Heart right ventricle (tissue), 16 donors: Measurements from ENCODE around the gene WNK3. TPM values are rescaled to one million over a fixed set of nuclear protein-coding genes. Genes with fewer than 3 reads are reported as not detected.

Source experiments
- ATAC-seq, 8 donors: fragments of 200-7000 bp; cut with Tn5 transposase; one replicate each; pipeline ENCODE4 v1.9.1; 2020; ENCODE audit warnings: mild to moderate bottlenecking in 8 of 8, moderate library complexity in 8 of 8, moderate number of reproducible peaks in 1 of 8
- DNase-seq, 2 donors: peaks; one replicate each; pipeline ENCODE4 v3.0.0-alpha.2; 2020
- H3K27ac ChIP-seq, 10 donors: fragments of 200-600 bp; sonication (generic) in 2 of 10; one replicate each; pipeline versions ENCODE4 v1.5.0 to v1.8.0; 2020 to 2022; ENCODE audit warnings: mild to moderate bottlenecking in 3 of 10
- H3K27me3 ChIP-seq, 7 donors: fragments of 200-600 bp; one replicate each; pipeline ENCODE4 v1.8.0; 2021 to 2022; ENCODE audit warnings: mild to moderate bottlenecking in 2 of 7
- H3K36me3 ChIP-seq, 9 donors: fragments of 200-600 bp; sonication (generic) in 1 of 9; one replicate each; pipeline versions ENCODE4 v1.5.0 to v1.8.0; 2020 to 2022; ENCODE audit warnings: mild to moderate bottlenecking in 2 of 9
- H3K4me1 ChIP-seq, 9 donors: fragments of 200-600 bp; sonication (generic) in 1 of 9; one replicate each; pipeline versions ENCODE4 v1.5.0 to v1.8.0; 2020 to 2022; ENCODE audit warnings: mild to moderate bottlenecking in 4 of 9
- H3K4me3 ChIP-seq, 10 donors: fragments of 200-600 bp; sonication (generic) in 2 of 10; one replicate each; pipeline versions ENCODE4 v1.5.0 to v1.8.0; 2020 to 2022; ENCODE audit warnings: mild to moderate bottlenecking in 7 of 10, moderate library complexity in 2 of 10
- H3K9me3 ChIP-seq, 11 donors: fragments of 200-600 bp in 10 of 11; sonication (generic) in 2 of 11; one replicate each; pipeline versions ENCODE4 v1.5.0 to v1.8.0; 2013 to 2022; ENCODE audit warnings: mild to moderate bottlenecking in 2 of 11, control low read depth in 1 of 11, moderate library complexity in 1 of 11
- CTCF ChIP-seq, 9 donors: fragments of 200-600 bp; sonication (generic) in 2 of 9; IDR thresholded peaks; one replicate each; pipeline versions ENCODE4 v1.5.0 to v1.8.0; 2021 to 2022; ENCODE audit warnings: antibody characterized with exemption in 9 of 9, mild to moderate bottlenecking in 5 of 9, moderate library complexity in 1 of 9
- WGBS, 2 donors: extraction: QIAGEN DNeasy Blood & Tissue Kit; methylation state at CpG; one replicate each; pipeline ENCODE4 v1.1.7; 2013; ENCODE audit warnings: inconsistent platforms in 1 of 2; 5-methylcytosine and 5-hydroxymethylcytosine counted together
- intact Hi-C, 10 donors: fragments of 100-400 bp; cut with DNase I; formaldehyde crosslinking; loops; one replicate each; pipeline versions ENCODE4 v1.11.1 to v1.14.2; 2022
- polyA plus RNA-seq, 2 donors: library from polyadenylated mRNA; stranded (reverse); fragments of 200-250 nt; gene quantifications; one replicate each; pipeline ENCODE4 v1.2.3, GENCODE V29; 2013
- total RNA-seq, 10 donors: library from RNA; stranded (reverse); fragmentation: NEBNext Ultra II Directional in 3 of 10; extraction: Animal tissue kit (Norgen Biotek cat#: 25700) in 3 of 10; gene quantifications; one replicate each; pipeline versions ENCODE4 v1.2.1 to v1.2.4, GENCODE V29; 2021 to 2023
- donor health status: Arrhythmogenic right ventricular cardiomyopathy.
- donor health status: ischemic (EF 13 %, LVEDD 7.1; RV severe dilation, severe dysfunction).
- donor health status: healthy with polysubstance abuse.
- donor health status: DM: no; HTN: yes; CAD: no.
- donor health status: DM: no; HTN: no; CAD: no.
- donor health status: ischemic (EF 25% LVEDD 6.9; RV normal size, moderate dysfunction).
- donor health status: ischemic (EF 25% LVEDD 5.7; RV mildly dilated, moderate dysfunction).
- donor health status: healthy.
- donor health status: DM: yes; HTN: yes; CAD: no.
- donor health status: Ischemic cardiomyopathy.
- donor health status: ischemic (EF 35%, LVEDD 5.7; RV mildly dilated, moderate dysfunction).
- donor health status: nonischemic (EF 11% LVEDD 7.7; RV severe dilation, severe dysfunction).
- donor health status: DM: yes; HTN: yes; CAD: no.
- donor health status: PGD.
- donor health status: ischemic (EF 29% LVEDD 5.4; RV normal size, mild dysfunction).
- donor health status: nonischemic (EF 23%, LVEDD 6.1; RV moderate dilation, normal function).

WNK3 gene
- total and polyA plus RNA-seq, 12 donors: 0.19 to 2.3 (median 0.36) TPM

- intact Hi-C loops: loop anchor here in 1 of 10 donors (10.0 kb wide), 1 partner anchor 127 kb away; the partner anchor contains the start of gene PHF8
- no peak overlapping the region for H3K27ac ChIP-seq
- 63 to 82% methylated on average over 4 of the region's 4 CpGs for whole genome bisulfite sequencing, 2 donors
- no peak overlapping the region for H3K4me3 ChIP-seq
- no peak for TF ChIP-seq CTCF (IDR thresholded peaks at IDR 0.05)
- H3K4me1 ChIP-seq: no peaks in the 10 kb centered on the region
- no peaks in the 10 kb centered on the region for H3K27me3 ChIP-seq
- ATAC-seq (no peak), DNase-seq (no peak)
- H3K36me3 ChIP-seq: peaks cover 0 to 10% (median 0%) of the 10 kb centered on the region in 9 donors
- no peaks in the 10 kb centered on the region for H3K9me3 ChIP-seq
Observed at GRCh38 chrX:54171527-54172250, 186.2 kb downstream of the WNK3 start.

- Histone ChIP-seq H3K4me3 (no peak overlapping the region), H3K27ac (no peak overlapping the region), H3K36me3 (peaks cover 0 to 10% (median 0%) of the 10 kb centered on the region in 9 donors), H3K9me3 (no peaks in the 10 kb centered on the region), H3K27me3 (peaks cover 0 to under 1% (median 0%) of the 10 kb centered on the region in 7 donors), H3K4me1 (no peaks in the 10 kb centered on the region)
- ATAC-seq: no peak
- DNase-seq: no peak
- intact Hi-C loops: loop anchor here in 1 of 10 donors (10.0 kb wide), 1 partner anchor 126 kb away; the partner anchor contains the start of gene PHF8
- no peak for TF ChIP-seq CTCF (IDR thresholded peaks at IDR 0.05)
Observed at GRCh38 chrX:54171091-54171490, 186.8 kb downstream of the WNK3 start.

GRCh38 chrX:54166915-54167314 is 190.9 kb downstream of the WNK3 start:
- Histone ChIP-seq H3K27ac (no peak overlapping the region), H3K9me3 (no peaks in the 10 kb centered on the region), H3K36me3 (no peaks in the 10 kb centered on the region), H3K27me3 (peaks cover 0 to 4% (median 0%) of the 10 kb centered on the region in 7 donors), H3K4me3 (no peak overlapping the region), H3K4me1 (no peaks in the 10 kb centered on the region)
- WGBS, 2 donors: 55% methylated on average over 4 of the region's 4 CpGs
- intact Hi-C loops: no loop called here
- no peak for TF ChIP-seq CTCF (IDR thresholded peaks at IDR 0.05)
- DNase-seq (no peak), ATAC-seq (no peak)

GRCh38 chrX:54157561-54157960 is 200.3 kb downstream of the WNK3 start:
- Histone ChIP-seq H3K9me3 (no peaks in the 10 kb centered on the region), H3K27ac (no peak overlapping the region), H3K4me1 (no peaks in the 10 kb centered on the region), H3K27me3 (no peaks in the 10 kb centered on the region), H3K36me3 (peaks cover 0 to 29% (median 0%) of the 10 kb centered on the region in 9 donors), H3K4me3 (no peak overlapping the region)
- no peak for TF ChIP-seq CTCF (IDR thresholded peaks at IDR 0.05)
- intact Hi-C loops: no loop called here
- no peak for ATAC-seq
- DNase-seq: no peak

Other genes starting within 250 kb of the WNK3 start
- gene FAM120C, start 174.8 kb downstream of the WNK3 start, total RNA-seq: 1 to 10 TPM; 4.2 to 9.4 (median 6.7) TPM
- gene FAM120C, start 174.8 kb downstream of the WNK3 start, polyA plus RNA-seq: 1 to 10 TPM; 1.7 to 4.8 TPM
- gene TSR2, start 82.4 kb upstream of the WNK3 start, total RNA-seq: 10 to 100 TPM; 34.3 to 48.6 (median 40.0) TPM
- gene TSR2, start 82.4 kb upstream of the WNK3 start, polyA plus RNA-seq: 10 to 100 TPM; 40.3 to 45.5 TPM
- 1 to 10 TPM; 4.4 to 6.6 (median 5.3) TPM for gene FGD1, start 138.2 kb upstream of the WNK3 start, total RNA-seq
- 1 to 10 TPM; 2.8 to 4.3 TPM for gene FGD1, start 138.2 kb upstream of the WNK3 start, polyA plus RNA-seq
- gene GNL3L, start 172.2 kb upstream of the WNK3 start, total RNA-seq: 10 to 100 TPM; 22.8 to 47.2 (median 33.2) TPM
- 10 to 100 TPM in 1 of 2 donors, 1 to 10 TPM in 1; 3.9 to 10.7 TPM for gene GNL3L, start 172.2 kb upstream of the WNK3 start, polyA plus RNA-seq